ENCODE measurements around the gene CDKL2.
"Not testable (repeated sequence)": the region's sequence is repeated elsewhere in the genome, so short reads cannot be mapped to it uniquely, and the experiment has no call there.

CDKL2 gene

DNA sequence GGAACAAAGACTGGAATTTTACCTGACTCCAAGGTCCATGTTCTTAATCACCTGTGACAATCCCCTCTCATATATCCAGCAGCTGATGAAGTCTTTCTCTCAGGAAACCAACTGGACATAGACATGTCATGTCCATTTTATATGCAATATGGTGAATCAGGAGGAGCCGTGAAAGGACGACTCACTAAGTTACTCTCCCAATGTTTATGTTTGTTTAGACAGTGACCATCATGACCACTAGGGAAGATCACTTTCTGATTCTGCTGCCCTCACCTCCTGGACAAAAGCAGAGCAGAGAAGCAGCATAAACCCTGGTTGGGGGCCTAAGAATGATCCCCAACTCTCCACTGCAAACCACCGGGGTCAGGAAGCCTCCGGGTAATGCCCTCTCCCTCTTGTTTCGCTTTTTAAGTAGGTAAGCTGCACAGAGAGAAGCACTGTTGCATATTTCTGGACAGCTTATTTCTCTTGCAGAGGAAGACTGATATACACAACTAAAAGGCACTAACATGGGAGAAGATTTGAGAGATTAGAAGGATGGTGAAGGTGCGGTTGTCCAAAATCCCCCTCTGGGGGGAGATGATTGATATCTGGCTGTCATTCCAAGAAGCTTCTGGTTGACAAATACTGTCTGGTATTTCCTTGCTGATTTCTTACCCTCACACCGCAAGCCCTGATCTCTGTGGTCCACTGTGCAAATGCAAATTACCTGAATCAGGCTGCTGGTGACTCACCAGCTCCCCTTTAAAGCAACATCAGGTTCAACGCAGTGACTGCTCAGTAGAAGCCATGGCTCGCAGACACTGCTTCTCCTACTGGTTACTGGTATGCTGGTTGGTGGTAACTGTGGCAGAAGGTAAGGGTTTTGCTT, 74.8 kb downstream of the CDKL2 start, which contains the start of gene ODAPH:
Gene ODAPH (plus strand): TSS at position 773 of the 871 bp plus-strand sequence. CDS start 17 bp downstream, at position 790.
- no peak for DNase-seq (ENCODE audit: low read depth in 2 of 2)

DNA sequence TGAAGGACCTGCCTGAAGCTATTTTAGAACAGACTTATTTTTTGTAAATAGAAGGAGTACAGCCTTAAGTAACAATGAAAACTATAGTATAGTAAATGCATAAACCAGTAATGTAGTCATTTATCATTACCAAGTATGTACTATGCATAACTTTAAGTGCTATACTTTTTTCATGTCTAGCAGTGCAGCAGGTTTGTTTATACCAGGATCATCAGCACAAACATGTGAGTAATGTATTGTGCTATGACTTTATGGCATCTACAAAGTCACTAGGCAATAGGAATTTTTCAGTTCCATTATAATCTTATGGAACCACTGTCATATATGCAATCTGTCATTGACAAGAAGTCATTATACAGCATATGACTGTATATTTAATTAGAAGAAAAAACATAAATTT, 77.9 kb downstream of the CDKL2 start:
- DNase-seq (ENCODE audit: low read depth in 2 of 2), result no peak

DNA sequence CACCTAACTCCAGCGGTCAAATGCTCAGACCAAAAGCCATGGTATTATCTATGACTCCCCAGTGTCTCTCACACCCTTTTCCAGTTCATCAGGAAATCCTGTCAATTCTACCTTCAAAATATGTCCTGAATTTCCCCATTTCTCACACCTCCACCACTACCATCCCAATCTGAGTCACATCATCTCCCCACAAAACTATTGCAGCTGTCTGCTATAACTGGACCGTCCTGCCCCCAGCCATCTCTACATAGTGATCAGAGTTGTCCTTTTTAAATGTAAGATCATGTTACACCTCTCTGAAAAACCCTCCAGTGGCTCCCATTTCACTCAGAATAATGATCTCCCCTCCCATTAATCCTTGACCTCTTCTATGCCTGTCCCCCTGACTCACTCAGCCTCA, 81.3 kb downstream of the CDKL2 start:
- DNase-seq (ENCODE audit: low read depth in 2 of 2), result no peak

DNA sequence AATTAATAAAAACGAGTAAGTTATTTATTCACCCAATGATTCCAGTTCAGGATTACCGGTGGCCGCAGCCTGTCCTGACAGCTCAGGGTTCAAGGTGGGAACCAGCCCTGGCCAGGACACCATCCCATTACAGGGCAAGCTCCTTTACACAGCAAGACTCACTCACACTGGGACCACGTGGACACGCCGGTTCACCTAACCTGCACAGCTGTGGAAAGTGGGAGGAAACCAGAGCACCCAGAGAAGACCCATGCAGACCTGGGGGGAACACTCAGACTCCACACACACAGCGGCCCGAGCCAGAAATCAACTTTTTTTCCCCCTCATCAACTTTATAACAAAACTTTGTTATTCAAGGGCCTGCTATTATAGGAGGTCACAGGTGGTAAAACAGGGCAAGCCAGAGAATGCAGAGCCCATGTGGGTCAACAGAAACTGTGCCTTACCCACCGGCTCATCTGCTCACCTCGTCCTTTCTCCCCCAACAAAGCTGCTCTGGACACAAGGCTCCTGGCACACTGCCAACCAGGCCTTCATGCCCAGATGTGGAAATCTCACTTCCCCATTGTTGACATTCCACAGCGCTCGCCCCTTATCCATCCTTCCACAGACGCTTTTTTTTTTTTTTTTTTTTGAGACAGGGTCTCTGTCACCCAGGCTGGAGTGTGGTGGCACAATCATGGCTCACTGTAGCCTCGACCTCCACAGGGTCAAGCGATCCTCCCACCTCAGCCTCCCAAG, 82.5 kb downstream of the CDKL2 start:
- DNase-seq (ENCODE audit: low read depth in 2 of 2), result no peak

DNA sequence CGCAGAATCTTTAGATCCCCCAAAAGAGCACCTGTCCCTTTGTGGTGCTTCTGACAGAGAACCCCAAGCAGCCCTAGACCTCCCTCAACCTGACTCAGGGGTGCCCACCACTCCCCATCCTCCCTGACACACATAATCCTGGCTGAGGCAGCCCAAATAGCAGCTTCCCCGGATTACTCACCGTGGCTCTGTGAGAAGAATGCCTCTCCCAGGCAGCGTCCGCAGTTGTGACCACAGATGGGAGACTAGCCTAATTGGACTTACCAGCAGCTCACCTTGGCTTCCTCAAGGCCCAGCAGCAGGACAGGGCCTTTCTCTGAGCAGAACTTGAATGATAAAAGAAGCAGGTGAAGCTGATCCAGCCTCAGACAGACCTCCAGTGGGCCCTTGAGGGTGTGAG, 84.8 kb downstream of the CDKL2 start:
- no peak for DNase-seq (ENCODE audit: low read depth in 2 of 2)

DNA sequence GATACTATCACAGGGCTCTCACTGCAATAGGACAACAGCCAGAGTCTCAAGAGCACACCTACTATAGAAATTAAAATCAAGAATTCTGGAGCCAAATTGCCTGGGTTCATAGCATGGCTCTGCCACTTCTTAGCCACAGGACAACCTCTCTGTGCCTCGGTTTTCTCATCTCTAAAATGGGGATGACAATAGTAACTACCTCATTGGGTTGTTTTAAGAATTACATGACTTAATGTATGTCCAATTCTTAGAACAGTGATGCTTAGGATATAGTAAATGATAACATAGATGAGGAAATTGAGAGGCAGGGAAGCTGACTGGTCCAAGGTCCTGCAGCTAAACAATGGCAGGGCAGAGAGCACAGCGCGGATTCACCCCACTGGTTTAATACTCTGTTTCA, 85.5 kb downstream of the CDKL2 start:
- no peak for DNase-seq (ENCODE audit: low read depth in 2 of 2)

DNA sequence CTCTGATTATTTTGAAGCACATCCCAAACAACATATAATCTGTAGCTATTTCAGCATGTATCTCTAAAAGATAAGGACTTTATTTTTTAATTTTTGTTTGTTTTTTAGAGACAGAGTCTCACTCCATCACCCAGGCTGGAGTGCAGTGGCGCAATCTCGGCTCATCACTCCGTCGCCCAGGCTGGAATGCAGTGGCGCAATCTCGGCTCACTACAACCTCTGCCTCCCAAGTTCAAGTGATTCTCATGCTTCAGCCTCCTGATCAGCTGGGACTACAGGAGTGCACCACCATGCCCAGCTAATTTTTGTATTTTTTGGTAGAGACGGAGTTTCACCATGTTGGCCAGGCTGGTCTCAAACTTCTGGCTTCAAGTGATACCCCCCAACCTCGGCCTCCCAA, 86.1 kb downstream of the CDKL2 start:
- not testable (repeated sequence) for DNase-seq (ENCODE audit: low read depth in 2 of 2)

DNA sequence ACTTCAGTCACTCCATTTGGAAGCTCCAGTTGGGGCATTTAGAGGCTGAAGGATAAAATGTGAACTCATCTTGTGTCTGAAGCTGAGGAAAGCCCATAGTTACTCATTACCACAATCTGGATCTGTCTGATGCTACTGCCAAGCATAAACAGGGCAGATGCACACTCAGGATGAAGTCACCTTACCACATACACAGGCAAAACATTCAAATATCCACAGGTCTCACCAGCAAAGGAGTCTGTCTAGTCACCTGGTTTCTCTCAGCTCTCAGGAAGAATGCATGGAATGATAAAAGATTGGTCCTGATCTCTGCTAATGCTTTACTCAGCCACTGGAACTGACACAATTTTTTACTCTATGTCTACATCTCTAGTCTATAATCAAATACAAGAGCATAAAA, 87.5 kb downstream of the CDKL2 start:
- DNase-seq (ENCODE audit: low read depth in 2 of 2), result no peak

DNA sequence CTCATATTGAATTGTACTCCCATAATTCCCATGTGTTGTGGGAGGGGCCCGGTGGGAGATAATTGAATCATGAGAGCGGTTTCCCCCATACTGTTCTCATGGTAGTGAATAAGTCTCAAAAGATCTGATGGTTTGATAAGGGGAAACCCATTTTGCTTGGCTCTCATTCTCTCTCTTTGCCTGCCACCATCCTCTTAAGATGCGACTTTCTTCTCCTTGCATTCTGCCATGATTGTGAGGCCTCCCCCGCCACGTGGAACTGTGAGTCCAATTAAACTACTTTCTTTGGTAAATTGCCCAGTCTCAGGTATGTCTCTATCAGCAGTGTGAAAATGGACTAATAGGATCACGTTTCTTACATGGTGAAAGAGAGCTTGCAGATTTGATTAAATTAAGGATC, 93.0 kb downstream of the CDKL2 start:
- DNase-seq (ENCODE audit: low read depth in 2 of 2), result not testable (repeated sequence)

DNA sequence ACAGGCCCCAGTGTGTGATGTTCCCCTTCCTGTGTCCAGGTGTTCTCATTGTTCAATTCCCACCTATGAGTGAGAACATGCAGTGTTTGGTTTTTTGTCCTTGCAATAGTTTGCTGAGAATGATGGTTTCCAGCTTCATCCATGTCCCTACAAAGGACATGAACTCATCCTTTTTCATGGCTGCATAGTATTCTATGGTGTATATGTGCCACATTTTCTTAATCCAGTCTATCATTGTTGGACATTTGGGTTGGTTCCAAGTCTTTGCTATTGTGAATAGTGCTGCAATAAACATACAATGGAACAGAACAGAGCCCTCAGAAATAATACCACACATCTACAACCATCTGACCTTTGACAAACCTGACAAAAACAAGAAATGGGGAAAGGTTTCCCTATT, 96.4 kb downstream of the CDKL2 start:
- DNase-seq (ENCODE audit: low read depth in 2 of 2), result not testable (repeated sequence)

DNA sequence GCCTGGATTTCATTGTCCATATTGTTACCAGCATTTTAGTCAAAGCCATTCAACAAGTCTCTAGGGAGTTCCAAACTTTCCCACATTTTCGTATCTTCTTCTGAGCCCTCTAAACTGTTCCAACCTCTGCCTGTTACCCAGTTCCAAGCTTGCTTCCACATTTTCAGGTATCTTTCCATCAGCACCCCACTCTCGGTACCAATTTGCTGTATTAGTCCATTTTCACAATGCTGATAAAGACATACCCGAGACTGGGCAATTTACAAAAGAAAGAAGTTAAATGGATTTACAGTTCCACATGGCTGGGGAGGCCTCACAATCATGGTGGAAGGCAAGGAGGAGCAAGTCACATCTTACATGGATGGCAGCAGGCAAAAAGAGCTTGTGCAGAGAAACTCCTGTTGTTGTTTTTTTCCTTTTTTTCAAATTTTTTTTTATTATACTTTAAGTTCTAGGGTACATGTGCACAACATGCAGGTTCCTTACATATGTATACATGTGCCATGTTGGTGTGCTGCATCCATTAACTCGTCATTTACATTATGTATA, 96.9 kb downstream of the CDKL2 start:
- not testable (repeated sequence) for DNase-seq (ENCODE audit: low read depth in 2 of 2)

DNA sequence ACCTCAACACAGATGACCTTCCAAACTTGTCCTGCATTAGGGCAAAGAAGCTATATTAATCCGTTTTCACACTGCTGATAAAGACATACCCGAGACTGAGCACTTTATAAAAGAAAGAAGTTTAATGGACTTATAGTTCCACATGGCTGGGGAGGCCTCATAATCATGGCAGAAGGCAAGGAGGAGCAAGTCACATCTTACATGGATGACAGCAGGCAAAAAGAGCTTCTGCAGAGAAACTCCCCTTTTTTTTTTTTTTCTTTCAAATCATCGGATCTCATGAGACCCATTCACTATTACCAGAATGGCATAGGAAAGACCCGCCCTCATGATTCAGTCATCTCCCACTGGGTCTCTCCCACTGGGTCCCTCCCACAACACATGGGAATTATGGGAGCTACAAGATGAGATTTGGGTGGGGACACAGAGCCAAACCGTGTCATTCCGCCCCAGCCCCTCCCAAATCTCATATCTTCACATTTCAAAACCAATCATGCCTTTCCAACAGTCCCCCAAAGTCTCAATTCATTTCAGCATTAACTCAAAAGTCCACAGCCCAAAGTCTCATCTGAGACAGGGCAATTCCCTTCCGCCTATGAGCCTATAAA, 98.7 kb downstream of the CDKL2 start:
- DNase-seq (ENCODE audit: low read depth in 2 of 2), result not testable (repeated sequence)

DNA sequence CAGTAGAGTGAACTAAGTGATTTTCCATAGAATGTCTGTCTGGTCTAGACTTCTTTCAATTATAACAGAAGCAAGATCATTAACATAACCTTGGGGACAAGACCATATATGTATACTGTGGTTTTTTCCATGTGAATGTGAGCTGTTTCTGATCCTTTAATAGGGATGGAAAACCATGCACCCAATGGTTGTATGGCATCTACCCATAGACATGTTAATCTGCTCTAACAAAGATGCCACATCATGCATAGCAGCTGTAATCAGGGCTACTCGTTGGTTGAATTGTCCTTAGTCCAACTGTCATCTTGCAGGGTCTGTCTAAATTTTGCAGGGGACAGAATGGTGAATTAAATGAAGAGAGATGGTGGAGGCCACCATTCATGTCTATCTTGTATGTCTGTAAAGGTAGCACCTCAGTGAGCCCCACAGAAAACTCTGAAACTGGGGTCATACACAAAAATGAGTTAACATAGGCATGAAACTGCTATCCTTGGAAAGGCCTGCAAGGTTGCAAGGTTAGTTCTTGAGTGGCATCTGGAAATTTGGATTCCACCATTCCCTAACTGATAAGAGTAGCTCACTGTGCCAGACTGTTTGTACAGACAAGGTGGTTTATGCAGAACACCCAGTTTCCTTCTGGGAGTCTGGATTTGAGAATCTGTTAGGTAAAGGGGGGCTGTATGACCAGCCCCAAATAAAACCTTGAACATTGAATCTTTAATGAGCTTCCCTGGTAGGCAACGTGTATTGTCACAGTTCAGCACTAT, 99.6 kb downstream of the CDKL2 start:
- no peak for DNase-seq (ENCODE audit: low read depth in 2 of 2)
